ENCODE results near the gene CENPX.

Gene CENPX

DNA sequence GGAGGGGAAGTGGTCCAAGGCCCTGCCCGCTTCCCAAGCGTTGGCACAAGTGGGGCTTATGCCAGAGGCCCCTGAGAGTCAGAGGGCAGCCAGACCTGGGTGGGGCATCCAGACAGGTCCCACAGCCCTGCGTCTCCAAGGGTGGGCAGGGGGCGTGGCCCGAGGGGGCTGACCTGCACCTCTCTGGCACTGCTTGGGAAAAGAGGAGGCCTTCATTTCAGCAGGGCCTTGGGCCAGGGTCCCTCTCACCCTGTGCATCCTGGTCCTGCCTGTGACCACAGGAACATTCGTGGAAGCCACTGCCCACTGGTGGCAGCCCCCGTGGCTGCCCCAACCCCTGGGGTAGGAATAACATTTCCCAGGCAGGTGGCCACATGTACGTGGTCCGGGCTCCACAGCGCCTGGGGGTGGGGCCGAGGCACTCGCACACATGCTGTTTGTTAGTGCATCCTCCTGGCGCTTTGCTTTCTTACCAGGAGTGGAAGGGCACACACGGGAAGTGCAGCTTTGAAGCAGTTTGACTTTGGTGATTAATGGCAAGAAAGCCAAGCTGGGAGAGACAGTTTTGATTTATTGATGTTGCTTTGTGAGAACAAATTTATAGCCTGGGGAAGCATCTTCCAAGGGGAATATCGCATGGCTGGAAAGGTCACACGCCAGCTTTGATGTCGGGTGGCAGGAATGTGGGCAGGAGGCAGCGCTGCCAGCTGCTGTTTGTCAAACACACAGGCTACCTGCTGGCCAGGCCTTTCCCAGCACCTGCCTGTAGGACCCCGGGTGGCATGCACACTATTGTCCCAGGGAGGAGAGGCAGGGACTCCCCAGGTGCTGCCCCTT is 4.3 kb downstream of the CENPX start:
- ATAC-seq (ENCODE audit: low read depth) (no peak), DNase-seq (ENCODE audit: low spot score in 2 of 2) (no peak)
- H3K27ac Mint-ChIP-seq = no peak overlapping the region
- H3K4me1 Mint-ChIP-seq = peaks cover 6% of the 10 kb centered on the region
- H3K4me3 Mint-ChIP-seq = no peak overlapping the region
- H3K36me3 Mint-ChIP-seq = peaks cover 4% of the 10 kb centered on the region
- H3K9me3 Mint-ChIP-seq = no peaks in the 10 kb centered on the region
- H3K27me3 Mint-ChIP-seq = no peaks in the 10 kb centered on the region

GRCh38 chr17:82017612-82018151 is 5.0 kb downstream of the CENPX start:
- Mint-ChIP-seq H3K4me3 (no peak overlapping the region), H3K27me3 (no peaks in the 10 kb centered on the region), H3K36me3 (peaks cover 4% of the 10 kb centered on the region), H3K27ac (no peak overlapping the region), H3K9me3 (no peaks in the 10 kb centered on the region), H3K4me1 (peaks cover 6% of the 10 kb centered on the region)
- DNase-seq (ENCODE audit: low spot score in 2 of 2) = no peak
- ATAC-seq (ENCODE audit: low read depth) = no peak

DNA sequence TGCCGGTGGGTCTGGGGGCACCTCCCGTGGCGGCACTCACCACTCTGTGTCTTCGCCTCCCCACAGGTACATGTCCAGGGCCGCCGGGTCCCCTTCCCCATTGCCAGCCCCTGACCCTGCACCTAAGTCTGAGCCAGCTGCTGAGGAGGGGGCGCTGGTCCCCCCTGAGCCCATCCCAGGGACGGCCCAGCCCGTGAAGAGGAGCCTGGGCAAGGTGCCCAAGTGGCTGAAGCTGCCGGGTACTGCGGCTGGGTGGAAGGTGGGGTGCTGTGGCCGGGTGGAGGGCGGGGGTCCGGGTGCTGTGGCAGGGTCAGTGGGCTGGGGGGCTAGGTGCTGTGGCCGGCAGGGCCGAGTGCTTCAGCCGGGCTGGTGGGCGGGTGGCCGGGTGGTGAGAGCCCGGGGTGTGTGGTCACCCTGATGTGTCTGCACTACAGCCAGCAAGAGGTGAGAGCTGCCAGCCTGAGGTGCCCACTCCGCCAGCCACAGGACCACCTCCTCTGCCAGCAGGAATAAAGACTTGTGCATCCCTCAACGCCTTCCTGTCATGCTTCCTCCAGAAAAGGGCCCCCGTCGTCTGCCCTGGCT is 5.7 kb downstream of the CENPX start:
- Mint-ChIP-seq H3K27ac (no peak overlapping the region), H3K9me3 (no peaks in the 10 kb centered on the region), H3K4me1 (peaks cover 6% of the 10 kb centered on the region), H3K36me3 (peaks cover 4% of the 10 kb centered on the region), H3K27me3 (no peaks in the 10 kb centered on the region), H3K4me3 (no peak overlapping the region)
- no peak for ATAC-seq (ENCODE audit: low read depth)
- DNase-seq (ENCODE audit: low spot score in 2 of 2) = no peak

- DNase-seq (ENCODE audit: low spot score in 2 of 2) = no peak
- no peaks in the 10 kb centered on the region for H3K27me3 Mint-ChIP-seq
- no peak for ATAC-seq (ENCODE audit: low read depth)
- H3K9me3 Mint-ChIP-seq = no peaks in the 10 kb centered on the region
- peaks cover 3% of the 10 kb centered on the region for H3K4me1 Mint-ChIP-seq
- peaks cover 4% of the 10 kb centered on the region for H3K36me3 Mint-ChIP-seq
- no peak overlapping the region for H3K27ac Mint-ChIP-seq
- no peak overlapping the region for H3K4me3 Mint-ChIP-seq
Measured at GRCh38 chr17:82016061-82016874, 6.4 kb downstream of the CENPX start.

GRCh38 chr17:82015311-82015971 is 7.2 kb downstream of the CENPX start:
- H3K9me3 Mint-ChIP-seq = no peaks in the 10 kb centered on the region
- no peak for DNase-seq (ENCODE audit: low spot score in 2 of 2)
- H3K27me3 Mint-ChIP-seq = no peaks in the 10 kb centered on the region
- H3K4me1 Mint-ChIP-seq = no peaks in the 10 kb centered on the region
- H3K4me3 Mint-ChIP-seq = no peak overlapping the region
- peaks cover 4% of the 10 kb centered on the region for H3K36me3 Mint-ChIP-seq
- no peak overlapping the region for H3K27ac Mint-ChIP-seq
- ATAC-seq (ENCODE audit: low read depth) = no peak

GRCh38 chr17:82014971-82015310 is 7.7 kb downstream of the CENPX start:
- Mint-ChIP-seq H3K4me1 (no peaks in the 10 kb centered on the region), H3K9me3 (no peaks in the 10 kb centered on the region), H3K27me3 (no peaks in the 10 kb centered on the region), H3K27ac (no peak overlapping the region), H3K4me3 (no peak overlapping the region), H3K36me3 (peaks cover 4% of the 10 kb centered on the region)
- DNase-seq (ENCODE audit: low spot score in 2 of 2) = no peak
- ATAC-seq (ENCODE audit: low read depth) = no peak

GRCh38 chr17:82014432-82014831 is 8.2 kb downstream of the CENPX start:
- no peak overlapping the region for H3K27ac Mint-ChIP-seq

DNA sequence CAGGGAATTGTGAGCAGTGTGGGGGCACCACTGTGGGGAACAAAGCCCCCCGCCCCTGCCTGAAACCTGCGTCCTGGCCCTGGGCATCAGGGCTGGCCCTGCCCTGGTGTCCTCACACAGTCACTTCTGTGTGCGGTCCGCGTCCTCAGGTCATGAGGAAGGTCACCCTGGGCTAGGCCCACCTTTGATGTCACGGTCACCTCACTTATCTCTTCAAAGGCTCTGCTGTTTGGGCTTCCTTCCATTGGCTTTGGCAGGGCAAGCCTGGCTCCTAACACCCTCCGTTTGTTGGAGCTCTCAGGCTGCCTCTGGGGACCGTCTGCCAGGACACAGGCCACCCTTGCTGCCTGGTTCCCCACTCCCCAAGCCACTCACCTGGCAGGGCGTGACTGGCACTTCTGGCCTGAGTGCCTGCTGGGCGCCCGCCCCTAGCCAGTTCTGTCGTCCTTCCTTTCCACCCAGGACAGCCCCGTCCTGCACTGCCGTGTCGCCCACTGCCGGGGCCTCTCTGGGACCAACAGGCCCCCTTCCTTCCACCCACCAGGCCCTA is 8.8 kb downstream of the CENPX start:
- ATAC-seq (ENCODE audit: low read depth) (no peak), DNase-seq (ENCODE audit: low spot score in 2 of 2) (no peak)
- peaks cover 7% of the 10 kb centered on the region for H3K36me3 Mint-ChIP-seq
- no peaks in the 10 kb centered on the region for H3K4me1 Mint-ChIP-seq
- no peak overlapping the region for H3K4me3 Mint-ChIP-seq
- no peak overlapping the region for H3K27ac Mint-ChIP-seq
- no peaks in the 10 kb centered on the region for H3K27me3 Mint-ChIP-seq
- H3K9me3 Mint-ChIP-seq = no peaks in the 10 kb centered on the region

More at GRCh38 chr17:82014432-82014831, 8.2 kb downstream of the CENPX start:
- H3K36me3 Mint-ChIP-seq = peaks cover 5% of the 10 kb centered on the region
- no peak for DNase-seq (ENCODE audit: low spot score in 2 of 2)
- no peak for ATAC-seq (ENCODE audit: low read depth)
- no peaks in the 10 kb centered on the region for H3K9me3 Mint-ChIP-seq
- no peak overlapping the region for H3K4me3 Mint-ChIP-seq
- no peaks in the 10 kb centered on the region for H3K4me1 Mint-ChIP-seq
- H3K27me3 Mint-ChIP-seq = no peaks in the 10 kb centered on the region

DNA sequence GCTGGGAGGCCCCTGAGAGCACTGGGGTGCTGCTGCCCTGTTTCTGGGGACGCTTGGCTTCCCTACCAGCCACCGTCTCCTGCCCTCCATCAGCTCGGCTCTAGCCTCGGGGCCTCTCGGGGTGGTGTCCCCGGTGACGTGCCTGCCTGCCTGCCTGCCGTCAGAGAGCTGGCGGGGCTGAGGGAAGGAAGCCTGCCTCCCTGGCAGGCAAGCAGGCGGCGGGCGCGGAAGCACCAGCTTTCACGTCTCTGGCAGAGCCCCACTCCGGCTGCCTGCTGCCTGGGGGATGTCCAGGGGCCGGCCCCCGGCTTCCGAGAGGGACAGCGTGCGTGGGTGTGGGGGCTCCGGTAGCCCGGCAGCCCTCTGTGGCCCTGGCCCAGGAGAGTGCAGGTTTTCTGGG is 9.3 kb downstream of the CENPX start:
- no peak overlapping the region for H3K4me3 Mint-ChIP-seq
- H3K4me1 Mint-ChIP-seq = no peaks in the 10 kb centered on the region
- DNase-seq (ENCODE audit: low spot score in 2 of 2) (no peak), ATAC-seq (ENCODE audit: low read depth) (no peak)
- H3K36me3 Mint-ChIP-seq = peaks cover 7% of the 10 kb centered on the region
- H3K9me3 Mint-ChIP-seq = no peaks in the 10 kb centered on the region
- H3K27me3 Mint-ChIP-seq = no peaks in the 10 kb centered on the region
- H3K27ac Mint-ChIP-seq = no peak overlapping the region

- peaks cover 2% of the 10 kb centered on the region for H3K4me1 Mint-ChIP-seq
- no peak overlapping the region for H3K27ac Mint-ChIP-seq
- no peak for ATAC-seq (ENCODE audit: low read depth)
- no peaks in the 10 kb centered on the region for H3K9me3 Mint-ChIP-seq
- H3K27me3 Mint-ChIP-seq = no peaks in the 10 kb centered on the region
- H3K36me3 Mint-ChIP-seq = peaks cover 7% of the 10 kb centered on the region
- DNase-seq (ENCODE audit: low spot score in 2 of 2) = no peak
- no peak overlapping the region for H3K4me3 Mint-ChIP-seq
Measured at GRCh38 chr17:82012640-82013295, 9.9 kb downstream of the CENPX start.

- Mint-ChIP-seq H3K4me3 (no peak overlapping the region), H3K27me3 (no peaks in the 10 kb centered on the region), H3K4me1 (peaks cover 2% of the 10 kb centered on the region), H3K36me3 (peaks cover 7% of the 10 kb centered on the region), H3K27ac (no peak overlapping the region), H3K9me3 (no peaks in the 10 kb centered on the region)
- ATAC-seq (ENCODE audit: low read depth) (no peak), DNase-seq (ENCODE audit: low spot score in 2 of 2) (no peak)
Measured at GRCh38 chr17:82012261-82012639, 10.4 kb downstream of the CENPX start.

GRCh38 chr17:82011617-82012187 is 11.0 kb downstream of the CENPX start:
- ATAC-seq (ENCODE audit: low read depth) = no peak
- H3K27me3 Mint-ChIP-seq = no peaks in the 10 kb centered on the region
- H3K36me3 Mint-ChIP-seq = peaks cover 7% of the 10 kb centered on the region
- H3K4me1 Mint-ChIP-seq = peaks cover 2% of the 10 kb centered on the region
- no peak overlapping the region for H3K4me3 Mint-ChIP-seq
- H3K27ac Mint-ChIP-seq = no peak overlapping the region
- H3K9me3 Mint-ChIP-seq = no peaks in the 10 kb centered on the region
- DNase-seq (ENCODE audit: low spot score in 2 of 2) = no peak
